Kidney tubule cell (primary cell): ENCODE data around the gene HEATR9.

Source experiments
- DNase-seq: peaks from one replicate; pipeline ENCODE4 v3.0.0-alpha.2; 2018; ENCODE audit warnings: low spot score

The HEATR9 gene

DNA sequence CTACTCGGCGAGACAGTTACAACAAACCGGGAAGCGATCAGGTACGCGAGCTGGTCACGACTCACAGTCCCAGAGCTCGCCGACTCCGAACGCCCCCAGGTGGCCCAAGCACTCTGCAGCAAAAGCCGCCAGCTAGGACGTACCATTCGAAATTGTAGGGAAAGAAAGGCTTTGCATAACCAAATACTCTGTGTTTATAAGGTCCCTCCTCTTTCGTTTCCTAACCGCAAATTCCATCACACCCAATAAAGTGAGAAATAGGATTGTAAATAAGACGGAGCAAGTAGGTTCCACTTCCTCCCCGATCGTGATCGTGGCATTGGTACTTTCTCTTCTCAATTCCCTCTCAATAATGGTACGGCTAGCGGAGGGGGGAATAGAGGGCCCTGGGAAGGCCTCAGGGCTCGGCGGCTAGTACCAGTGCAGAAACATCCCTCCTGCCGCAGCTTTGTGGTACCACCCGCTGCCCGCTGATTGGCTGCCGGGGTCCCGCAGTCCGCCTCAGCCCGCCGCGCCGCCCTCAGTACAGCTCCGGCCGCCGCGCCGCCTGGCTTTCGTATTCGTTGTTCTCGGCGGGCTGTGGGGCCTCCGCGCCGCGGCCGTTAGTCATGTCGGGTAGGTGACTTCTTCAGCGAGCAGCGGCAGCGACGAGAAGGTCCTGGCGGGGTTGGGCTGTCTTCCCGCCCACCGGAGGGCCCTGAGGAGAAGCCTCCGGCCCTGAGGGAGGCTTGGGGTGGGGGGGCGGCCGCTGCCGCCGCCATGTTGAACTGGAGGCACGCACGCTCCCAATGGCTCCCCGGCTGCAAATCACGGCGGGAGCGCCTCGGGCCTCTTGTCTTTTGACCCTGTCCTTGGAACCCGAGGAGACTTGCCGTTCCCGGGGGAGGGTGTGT lies 59.5 kb downstream of the HEATR9 start, which contains the start of gene TAF15:
Gene TAF15, plus strand, starts transcription at position 523 of the 893 bp plus-strand sequence. Its CDS starts 86 bp downstream, at position 609.
- peak; percentile 99 for DNase-seq

DNA sequence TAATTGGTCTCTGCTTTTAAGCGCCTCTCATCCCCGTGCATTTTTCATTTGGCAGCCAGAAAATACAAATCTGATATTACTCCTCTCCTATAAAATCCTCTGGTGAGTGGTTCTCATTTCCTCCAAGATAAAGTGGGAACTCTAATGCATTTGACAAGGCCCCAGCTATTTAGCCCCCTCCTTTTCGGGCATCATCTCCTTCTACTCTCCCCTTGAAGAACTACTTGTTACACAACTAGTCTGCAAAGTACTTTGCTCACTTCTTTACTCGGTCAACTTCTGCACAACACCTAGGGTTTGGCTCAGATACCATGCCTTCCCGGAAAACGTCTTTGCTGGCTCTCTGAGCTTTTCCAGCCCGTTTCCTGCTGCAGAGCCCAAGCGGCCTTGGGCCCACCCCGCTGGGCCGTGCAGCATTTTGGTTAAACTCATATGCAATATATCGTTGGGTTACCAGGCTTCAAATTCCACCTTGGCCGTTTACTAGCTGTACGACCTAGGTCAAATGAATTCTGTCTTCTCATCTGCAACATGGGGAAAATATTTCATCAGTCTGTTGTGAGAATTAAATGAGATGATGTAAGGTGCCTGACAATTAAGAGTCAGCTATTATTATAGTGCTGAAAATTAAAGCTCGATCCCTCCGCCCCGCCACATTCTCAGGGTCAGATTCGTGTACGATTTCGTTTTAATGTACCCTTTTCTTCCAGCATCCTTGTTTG lies 60.3 kb downstream of the HEATR9 start:
- no peak for DNase-seq

DNA sequence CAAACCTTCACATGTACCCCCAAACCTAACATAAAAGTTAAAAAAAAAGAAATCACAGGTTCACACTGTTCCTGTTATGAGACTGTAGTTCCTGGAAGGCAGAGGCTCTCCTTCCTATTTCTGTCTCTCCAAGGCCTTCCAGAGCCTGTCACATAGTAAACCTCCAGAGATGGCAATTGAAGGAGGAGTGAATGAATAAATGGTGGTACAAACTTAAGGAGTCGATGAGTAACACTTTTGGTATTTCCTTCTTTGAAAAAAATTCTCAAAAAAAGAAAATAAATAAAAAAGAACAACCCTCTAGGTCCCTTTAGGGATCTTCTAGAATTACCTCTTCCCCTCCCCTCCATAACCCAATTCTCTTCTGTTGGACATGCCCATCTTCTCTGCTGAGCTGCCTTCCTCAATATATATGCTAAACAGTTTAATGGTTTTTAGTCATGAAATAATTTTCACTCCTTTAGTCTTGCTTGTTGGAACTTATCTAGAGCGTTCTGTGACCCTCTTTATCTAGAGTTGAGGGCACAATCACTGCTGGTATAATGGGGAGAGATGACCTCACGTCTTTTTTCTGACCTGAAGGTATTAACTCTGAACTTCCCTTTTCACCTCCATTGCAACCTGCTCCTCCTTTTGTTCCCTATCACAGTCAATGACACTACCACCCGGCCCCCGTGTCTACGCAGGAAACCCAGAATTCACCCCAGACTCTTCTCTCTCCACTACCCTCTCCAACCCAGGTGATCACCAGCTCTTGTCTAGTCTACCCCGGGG lies 61.1 kb downstream of the HEATR9 start:
- peak; percentile 62 for DNase-seq
